Calu3 (cell line): Measurements from ENCODE around the gene KIF5A. TPM values are rescaled to one million over a fixed set of nuclear protein-coding genes. Genes with fewer than 3 reads are reported as not detected.
"Not testable (repeated sequence)": the region's sequence is repeated elsewhere in the genome, so short reads cannot be mapped to it uniquely, and the experiment has no call there.

ENCODE experiments used
- BruUV-seq: library from RNA; stranded (reverse); fragments of 400-500 nt; replicated peaks from 2 replicates; lab custom pipeline; 2021; lab: Mats Ljungman, UMichigan
- CTCF ChIA-PET: fragments of 300-600 bp; sonication (Branson Sonifier 250); formaldehyde crosslinking; loops from one replicate; lab custom pipeline; 2022; ENCODE audit warnings: antibody characterized with exemption; lab: Charles Lee
- DNase-seq: peaks from one replicate; pipeline ENCODE4 v3.0.0; 2022
- H3K27ac Mint-ChIP-seq: one replicate; pipeline ENCODE4 v1.8.0; 2022; ENCODE audit warnings: mixed read lengths; ENCODE audit not compliant: unreplicated experiment
- H3K27me3 Mint-ChIP-seq: one replicate; pipeline ENCODE4 v1.8.0; 2022; ENCODE audit warnings: mixed read lengths; ENCODE audit not compliant: unreplicated experiment
- H3K36me3 Mint-ChIP-seq: one replicate; pipeline ENCODE4 v1.8.0; 2022; ENCODE audit warnings: mild to moderate bottlenecking, moderate library complexity, mixed read lengths; ENCODE audit not compliant: insufficient read depth, unreplicated experiment
- H3K4me1 Mint-ChIP-seq: one replicate; pipeline ENCODE4 v1.8.0; 2022; ENCODE audit warnings: mild to moderate bottlenecking, low read depth, mixed read lengths; ENCODE audit not compliant: unreplicated experiment
- H3K4me3 Mint-ChIP-seq: one replicate; pipeline ENCODE4 v1.8.0; 2022; ENCODE audit warnings: mild to moderate bottlenecking, low read depth, moderate library complexity, mixed read lengths; ENCODE audit not compliant: unreplicated experiment
- H3K9me3 Mint-ChIP-seq: one replicate; pipeline ENCODE4 v1.8.0; 2022; ENCODE audit warnings: low read depth, mixed read lengths; ENCODE audit not compliant: unreplicated experiment
- CTCF ChIP-seq: fragments of 200-600 bp; IDR thresholded peaks from one replicate; pipeline ENCODE4 v1.8.0; 2022; ENCODE audit warnings: antibody characterized with exemption; ENCODE audit not compliant: unreplicated experiment
- intact Hi-C: fragments of 100-400 bp; cut with micrococcal nuclease; formaldehyde crosslinking; loops from one replicate; pipeline ENCODE4 v1.10.0; 2022; ENCODE audit not compliant: unreplicated experiment
- total RNA-seq: library from RNA; stranded (reverse); gene quantifications from 2 replicates; pipeline ENCODE4 v1.2.3, GENCODE V29; 2022

Gene KIF5A
- total RNA-seq, 1 experiment from 2014 or later, result not detected

DNA sequence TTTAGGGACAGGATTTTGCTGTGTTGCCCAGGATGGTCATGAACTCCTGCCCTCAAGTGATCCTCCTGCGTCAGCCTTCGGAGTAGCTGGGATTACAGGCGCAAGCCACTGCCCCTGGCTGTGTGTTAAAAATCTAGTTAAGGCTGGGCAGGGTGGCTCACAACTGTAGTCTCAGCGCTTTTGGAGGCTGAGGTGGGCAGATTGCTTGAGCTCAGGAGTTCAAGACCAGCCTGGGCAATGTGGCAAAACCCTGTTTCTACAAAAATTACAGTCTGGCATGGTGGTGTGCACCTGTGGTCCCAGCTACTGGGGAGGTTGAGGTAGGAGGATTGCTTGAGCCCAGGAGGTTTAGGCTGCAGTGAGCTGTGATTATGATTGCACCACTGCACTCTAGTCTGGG lies 38.7 kb upstream of the KIF5A start:
- CTCF ChIA-PET, result no interaction called here
- no TSS peak for BruUV-seq
- H3K36me3 Mint-ChIP-seq, result peaks cover 81% of the 10 kb centered on the region

DNA sequence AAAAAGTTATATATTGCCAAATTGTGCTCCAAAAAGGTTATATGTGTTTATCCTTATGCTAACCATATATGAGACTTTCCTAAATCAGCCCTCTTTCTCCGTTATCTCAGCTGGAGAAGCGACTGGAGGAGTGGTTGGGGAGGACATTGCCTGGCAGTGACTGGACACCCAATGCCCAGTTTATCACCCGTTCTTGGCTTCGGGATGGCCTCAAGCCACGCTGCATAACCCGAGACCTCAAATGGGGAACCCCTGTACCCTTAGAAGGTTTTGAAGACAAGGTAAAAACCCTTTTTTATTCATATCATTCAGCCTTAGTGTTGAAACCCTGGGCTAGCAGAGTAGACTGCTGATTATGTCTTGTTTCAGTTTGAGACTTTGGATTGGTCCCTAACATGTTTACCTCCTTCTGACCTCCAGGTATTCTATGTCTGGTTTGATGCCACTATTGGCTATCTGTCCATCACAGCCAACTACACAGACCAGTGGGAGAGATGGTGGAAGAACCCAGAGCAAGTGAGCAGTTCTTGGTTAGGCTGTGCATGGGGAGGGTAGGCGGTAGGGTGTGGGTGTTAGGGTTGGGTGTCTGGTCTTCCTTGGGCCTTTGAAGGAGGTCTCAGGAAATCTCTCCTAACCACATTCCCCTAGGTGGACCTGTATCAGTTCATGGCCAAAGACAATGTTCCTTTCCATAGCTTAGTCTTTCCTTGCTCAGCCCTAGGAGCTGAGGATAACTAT lies 38.1 kb upstream of the KIF5A start:
- Mint-ChIP-seq H3K4me3 (no peak overlapping the region), H3K36me3 (peaks cover 81% of the 10 kb centered on the region), H3K4me1 (no peaks in the 10 kb centered on the region), H3K27ac (peak overlapping the region; percentile 46), H3K27me3 (no peaks in the 10 kb centered on the region), H3K9me3 (no peaks in the 10 kb centered on the region)
- DNase-seq, result no peak
- BruUV-seq, result no TSS peak
- no peak for TF ChIP-seq CTCF
- intact Hi-C loops, result no loop called here
- CTCF ChIA-PET, result no interaction called here

More for the DNA sequence above, 38.7 kb upstream of the KIF5A start:
- intact Hi-C loops, result no loop called here
- Mint-ChIP-seq H3K4me3 (no peak overlapping the region), H3K27me3 (no peaks in the 10 kb centered on the region), H3K9me3 (no peaks in the 10 kb centered on the region), H3K27ac (no peak overlapping the region), H3K4me1 (no peaks in the 10 kb centered on the region)
- no peak for DNase-seq
- TF ChIP-seq CTCF, result no peak

GRCh38 chr12:57512665-57513064 lies 37.2 kb upstream of the KIF5A start:
- no TSS peak for BruUV-seq
- Mint-ChIP-seq H3K9me3 (no peaks in the 10 kb centered on the region), H3K4me1 (peaks cover under 1% of the 10 kb centered on the region), H3K27me3 (no peaks in the 10 kb centered on the region), H3K36me3 (peaks cover 89% of the 10 kb centered on the region), H3K27ac (peak overlapping the region; percentile 46), H3K4me3 (peak overlapping the region; percentile 2)
- no peak for TF ChIP-seq CTCF
- intact Hi-C loops, result no loop called here
- DNase-seq, result no peak
- CTCF ChIA-PET, result no interaction called here

- DNase-seq, result no peak
- Mint-ChIP-seq H3K27me3 (no peaks in the 10 kb centered on the region), H3K36me3 (peaks cover 89% of the 10 kb centered on the region), H3K9me3 (no peaks in the 10 kb centered on the region), H3K4me1 (peaks cover 6% of the 10 kb centered on the region), H3K27ac (peak overlapping the region; percentile 46), H3K4me3 (no peak overlapping the region)
- no TSS peak for BruUV-seq
- intact Hi-C loops, result no loop called here
- CTCF ChIA-PET, result no interaction called here
- no peak for TF ChIP-seq CTCF
Observed at GRCh38 chr12:57513266-57513665, 36.6 kb upstream of the KIF5A start.

DNA sequence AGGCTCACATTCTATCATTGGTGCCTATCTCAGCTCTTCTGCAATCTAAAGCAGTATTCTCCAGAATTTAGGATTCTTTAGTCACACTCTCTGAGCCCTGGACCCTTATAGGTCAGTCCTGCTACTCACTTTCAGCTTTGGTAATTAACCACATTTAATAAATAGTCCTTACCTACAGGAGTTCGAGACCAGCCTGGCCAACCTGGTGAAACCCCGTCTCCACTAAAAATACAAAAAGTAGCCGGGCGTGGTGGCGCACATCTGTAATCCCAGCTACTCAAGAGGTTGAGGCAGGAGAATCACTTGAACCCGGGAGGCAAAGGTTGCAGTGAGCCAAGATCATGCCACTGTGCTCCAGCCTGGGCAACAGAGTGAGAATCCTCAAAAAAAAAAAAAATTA lies 36.2 kb upstream of the KIF5A start:
- CTCF ChIA-PET, H3K27me3 Mint-ChIP-seq, H3K4me3 Mint-ChIP-seq, BruUV-seq, H3K9me3 Mint-ChIP-seq, DNase-seq, intact Hi-C loops: not testable (repeated sequence)
- peaks cover 89% of the 10 kb centered on the region for H3K36me3 Mint-ChIP-seq
- H3K4me1 Mint-ChIP-seq, result peaks cover 10% of the 10 kb centered on the region
- peak overlapping the region; percentile 46 for H3K27ac Mint-ChIP-seq

DNA sequence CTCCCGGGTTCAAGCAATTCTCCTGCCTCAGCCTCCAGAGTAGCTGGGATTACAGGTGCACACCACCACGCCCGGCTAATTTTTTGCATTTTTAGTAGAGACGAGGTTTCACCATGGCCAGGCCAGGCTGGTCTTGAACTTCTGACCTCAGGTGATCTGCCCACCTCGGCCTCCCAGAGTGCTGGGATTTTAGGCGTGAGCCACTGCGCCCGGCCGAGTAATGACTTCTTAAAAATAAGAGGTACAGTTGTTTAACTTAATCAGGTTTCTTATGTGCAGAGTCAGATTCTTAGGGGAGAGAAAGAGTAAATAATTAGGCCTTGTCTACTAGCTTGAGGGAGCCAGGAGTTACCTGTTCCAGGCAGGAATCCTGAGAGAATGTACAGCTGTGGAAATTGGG lies 35.6 kb upstream of the KIF5A start:
- DNase-seq, BruUV-seq, H3K4me3 Mint-ChIP-seq, H3K27me3 Mint-ChIP-seq, H3K9me3 Mint-ChIP-seq, intact Hi-C loops: not testable (repeated sequence)
- Mint-ChIP-seq H3K36me3 (peaks cover 94% of the 10 kb centered on the region), H3K27ac (peak overlapping the region; percentile 100), H3K4me1 (peaks cover 16% of the 10 kb centered on the region)
- CTCF ChIA-PET, result interaction anchor here (0.7 kb wide), 1 partner anchor 12 kb away, joined by 3 read pairs; no protein-coding TSS in a partner anchor
